ENCODE data around the gene SPRING1.

GRCh38 chr12:116774020-116774419 is 36.2 kb upstream of the SPRING1 start:
- TF ChIP-seq CTCF (IDR thresholded peaks at IDR 0.05): no peak
- TF ChIP-seq POLR2AphosphoS5 (IDR thresholded peaks at IDR 0.05; ENCODE audit: insufficient read depth in 1 of 2, low read depth in 1 of 2): no peak
- no peak for TF ChIP-seq POLR2A (IDR thresholded peaks at IDR 0.05)

Measured in vagina (tissue), 2 donors.